K562 (cell line): Measurements from ENCODE around the gene TIMP2.

Source experiments
- ZFP36 ChIP-seq: fragments of 150-350 bp; IDR thresholded peaks from 2 replicates; pipeline ENCODE4 v1.6.1; 2018; ENCODE audit warnings: low read length, low read depth; ENCODE audit not compliant: partially characterized antibody
- ZNF589 ChIP-seq: fragments of 200-800 bp; sonication (Bioruptor generic); IDR thresholded peaks from 2 replicates; pipeline ENCODE4 v1.6.1; 2016; ENCODE audit warnings: low read depth, missing genetic modification characterization, missing compliant biosample characterization

DNA sequence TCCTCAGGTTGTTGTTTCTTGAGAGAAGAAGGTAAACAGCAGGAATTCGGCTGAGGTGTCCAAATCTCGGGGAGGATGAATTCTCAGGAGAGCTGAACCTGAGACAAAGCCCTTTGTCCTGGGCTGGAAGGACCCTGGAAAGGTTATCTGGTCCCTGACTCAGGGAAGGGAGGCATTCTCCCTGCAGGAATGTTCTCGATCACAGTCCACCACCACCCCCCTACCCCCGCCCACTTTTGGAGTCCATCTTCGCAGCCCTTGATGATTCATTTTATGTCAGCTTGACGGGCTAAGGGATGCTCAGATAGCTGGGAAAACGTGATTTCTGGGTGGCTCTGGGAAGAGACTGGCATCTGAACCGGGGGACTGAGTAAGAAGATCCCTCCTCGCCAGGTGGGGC, 20.8 kb downstream of the TIMP2 start:
- TF ChIP-seq ZNF589 (CRISPR knock-in tag) (no peak), ZFP36 (no peak)
